K562 (cell line): Measurements from ENCODE around the gene HSD11B1L. TPM values are rescaled to one million over a fixed set of nuclear protein-coding genes. Genes with fewer than 3 reads are reported as not detected.

ENCODE experiments used
- CHD2 ChIP-seq: IDR thresholded peaks from 2 replicates; pipeline ENCODE4 v1.6.1; 2011; ENCODE audit warnings: low read depth, low read length
- EP400 ChIP-seq: fragments of 450-650 bp; IDR thresholded peaks from 2 replicates; pipeline ENCODE4 v1.6.1; 2017; ENCODE audit warnings: antibody characterized with exemption, mild to moderate bottlenecking, moderate library complexity
- HIVEP1 ChIP-seq: fragments of 250-450 bp; sonication (Bioruptor Pico); IDR thresholded peaks from 2 replicates; pipeline ENCODE4 v1.4.0; 2020; ENCODE audit warnings: mild to moderate bottlenecking
- JUND ChIP-seq, 2 experiments: IDR thresholded peaks; 2 replicates in 1 of 2; 3 replicates in 1 of 2; pipeline ENCODE4 v1.6.1; 2011; ENCODE audit warnings: borderline replicate concordance in 2 of 2, low read depth in 2 of 2, low read length in 2 of 2, improper control_type of control experiment in 1 of 2, missing biosample characterization in 1 of 2, missing genetic modification characterization in 1 of 2, missing genetic modification reagents in 1 of 2
- KDM5B ChIP-seq: fragments of 200-600 bp; sonication (generic); IDR thresholded peaks from 2 replicates; pipeline ENCODE4 v1.6.1; 2012; ENCODE audit warnings: low read depth, mild to moderate bottlenecking, moderate library complexity, low read length, control low read depth, inconsistent platforms; ENCODE audit not compliant: insufficient replicate concordance
- KLF6 ChIP-seq: fragments of 250-450 bp; sonication (Bioruptor Pico); IDR thresholded peaks from 2 replicates; pipeline ENCODE4 v1.4.0; 2020; ENCODE audit warnings: mild to moderate bottlenecking, moderate library complexity, borderline replicate concordance
- RBFOX2 ChIP-seq: fragments of 200-400 bp; formaldehyde crosslinking; IDR thresholded peaks from 2 replicates; pipeline ENCODE4 v1.6.1; 2017; ENCODE audit warnings: low read depth, mild to moderate bottlenecking, low read length, moderate library complexity
- RBM17 ChIP-seq: fragments of 200-400 bp; formaldehyde crosslinking; IDR thresholded peaks from 2 replicates; pipeline ENCODE4 v1.6.1; 2017; ENCODE audit warnings: low read depth, mild to moderate bottlenecking, low read length, borderline replicate concordance
- SAFB ChIP-seq: fragments of 200-400 bp; formaldehyde crosslinking; IDR thresholded peaks from 2 replicates; pipeline ENCODE4 v1.6.1; 2017; ENCODE audit warnings: low read depth, low read length, borderline replicate concordance
- SMAD3 ChIP-seq: fragments of 450-650 bp; formaldehyde crosslinking; conservative IDR thresholded peaks from 2 replicates; pipeline ENCODE4 v1.4.0; 2020; ENCODE audit warnings: mild to moderate bottlenecking
- TOE1 ChIP-seq, 2 experiments: fragments of 450-650 bp in 1 of 2; sonication (generic) in 1 of 2; formaldehyde crosslinking in 1 of 2; IDR thresholded peaks; 2 replicates each; pipeline versions ENCODE4 v1.7.1 to v1.8.0; 2016 to 2022; ENCODE audit warnings: borderline replicate concordance in 2 of 2, mild to moderate bottlenecking in 2 of 2, antibody characterized with exemption in 1 of 2, inconsistent platforms in 1 of 2, low read depth in 1 of 2, missing genetic modification reagents in 1 of 2, moderate library complexity in 1 of 2
- ZNF143 ChIP-seq: sonication (generic); formaldehyde crosslinking; IDR thresholded peaks from 2 replicates; pipeline ENCODE4 v1.9.0; 2022; ENCODE audit warnings: mild to moderate bottlenecking, missing genetic modification reagents
- polyA plus RNA-seq, 8 experiments: library from polyadenylated mRNA; depleted of rRNA in 4 of 8; stranded (reverse) in 5 of 8; unstranded in 3 of 8; fragments of >200 nt; fragmentation: Nextera tagmentation in 2 of 8; fragmentation: Illumina TruSeq in 1 of 8; extraction: Ambion mirVana in 2 of 8; extraction: Trizol in 1 of 8; gene quantifications; 2 replicates each; pipeline versions ENCODE4 v1.2.1 to v1.2.3, GENCODE V29; 2011 to 2014; ENCODE audit warnings: inconsistent platforms in 1 of 8, missing spikeins in 1 of 8
- total RNA-seq, 7 experiments: library from RNA; depleted of rRNA in 6 of 7; stranded (reverse); fragments of >200 nt in 6 of 7; fragmentation: Illumina TruSeq in 2 of 7; extraction: Trizol in 2 of 7; gene quantifications; 2 replicates each; pipeline versions ENCODE4 v1.2.1 to v1.2.3, GENCODE V29; 2011 to 2021; ENCODE audit warnings: low replicate concordance in 1 of 7
- TF ChIP-seq, protein P1 (sequence below): fragments of 250-450 bp; sonication (Bioruptor Pico); IDR thresholded peaks from 2 replicates; pipeline ENCODE4 v1.4.0; 2020
- TF ChIP-seq, protein P2 (sequence below): IDR thresholded peaks from 2 replicates; pipeline ENCODE4 v1.6.1; 2012; ENCODE audit warnings: low read depth, low read length, improper control_type of control experiment, borderline replicate concordance
- TF ChIP-seq, protein P3 (sequence below), 2 experiments: fragments of 200-800 bp in 1 of 2; sonication (Bioruptor generic) in 1 of 2; sonication (generic) in 1 of 2; formaldehyde crosslinking in 1 of 2; IDR thresholded peaks in 1 of 2; conservative IDR thresholded peaks in 1 of 2; 2 replicates each; pipeline versions ENCODE4 v1.5.0 to v1.6.1; 2016 to 2020; ENCODE audit warnings: missing compliant biosample characterization in 1 of 2, missing genetic modification characterization in 1 of 2, missing genetic modification reagents in 1 of 2
- TF ChIP-seq, protein P4 (sequence below): fragments of 450-650 bp; formaldehyde crosslinking; conservative IDR thresholded peaks from 2 replicates; pipeline ENCODE4 v1.4.0; 2022; ENCODE audit warnings: mild to moderate bottlenecking, missing genetic modification characterization

The HSD11B1L gene
- total and polyA plus RNA-seq, 9 of the 15 experiments (the other 6 are each of a cell fraction or from before 2014, with no cell fraction given) = 0.31 to 7.7 (median 2.3) TPM

GRCh38 chr19:5680437-5681368, at the start of gene HSD11B1L, which contains the start of gene MICOS13 (continued):
- TF ChIP-seq, protein P1, sequence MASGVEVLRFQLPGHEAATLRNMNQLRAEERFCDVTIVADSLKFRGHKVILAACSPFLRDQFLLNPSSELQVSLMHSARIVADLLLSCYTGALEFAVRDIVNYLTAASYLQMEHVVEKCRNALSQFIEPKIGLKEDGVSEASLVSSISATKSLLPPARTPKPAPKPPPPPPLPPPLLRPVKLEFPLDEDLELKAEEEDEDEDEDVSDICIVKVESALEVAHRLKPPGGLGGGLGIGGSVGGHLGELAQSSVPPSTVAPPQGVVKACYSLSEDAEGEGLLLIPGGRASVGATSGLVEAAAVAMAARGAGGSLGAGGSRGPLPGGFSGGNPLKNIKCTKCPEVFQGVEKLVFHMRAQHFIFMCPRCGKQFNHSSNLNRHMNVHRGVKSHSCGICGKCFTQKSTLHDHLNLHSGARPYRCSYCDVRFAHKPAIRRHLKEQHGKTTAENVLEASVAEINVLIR (CRISPR knock-in tag) = peak; percentile 64
- TF ChIP-seq HIVEP1 (CRISPR knock-in tag) (0 out of 2 replicates have a peak, but pooled peaks have one; percentile 12), KLF6 (peak; percentile 70; the same call in 1 of the 2 replicates), RBM17 (no peak), CHD2 (peak; percentile 59; the same call in 1 of the 2 replicates), SMAD3 (CRISPR knock-in tag) (no peak), EP400 (peak; percentile 94), SAFB (peak; percentile 88), ZNF143 (CRISPR knock-in tag) (peak; percentile 98), RBFOX2 (peak; percentile 96), TOE1 (IDR thresholded peaks at IDR 0.05; ENCODE audit: borderline replicate concordance) (peak; percentile 98), TOE1 (CRISPR knock-in tag; IDR thresholded peaks at IDR 0.05; ENCODE audit: borderline replicate concordance, low read depth) (no peak), JUND (IDR thresholded peaks at IDR 0.05; ENCODE audit: borderline replicate concordance, low read depth, low read length) (peak; percentile 55), JUND (tag; IDR thresholded peaks at IDR 0.05; ENCODE audit: borderline replicate concordance, low read depth, low read length) (no peak; the same call in 2 of the 3 replicates), KDM5B (peak; percentile 94)
- TF ChIP-seq, protein P2, sequence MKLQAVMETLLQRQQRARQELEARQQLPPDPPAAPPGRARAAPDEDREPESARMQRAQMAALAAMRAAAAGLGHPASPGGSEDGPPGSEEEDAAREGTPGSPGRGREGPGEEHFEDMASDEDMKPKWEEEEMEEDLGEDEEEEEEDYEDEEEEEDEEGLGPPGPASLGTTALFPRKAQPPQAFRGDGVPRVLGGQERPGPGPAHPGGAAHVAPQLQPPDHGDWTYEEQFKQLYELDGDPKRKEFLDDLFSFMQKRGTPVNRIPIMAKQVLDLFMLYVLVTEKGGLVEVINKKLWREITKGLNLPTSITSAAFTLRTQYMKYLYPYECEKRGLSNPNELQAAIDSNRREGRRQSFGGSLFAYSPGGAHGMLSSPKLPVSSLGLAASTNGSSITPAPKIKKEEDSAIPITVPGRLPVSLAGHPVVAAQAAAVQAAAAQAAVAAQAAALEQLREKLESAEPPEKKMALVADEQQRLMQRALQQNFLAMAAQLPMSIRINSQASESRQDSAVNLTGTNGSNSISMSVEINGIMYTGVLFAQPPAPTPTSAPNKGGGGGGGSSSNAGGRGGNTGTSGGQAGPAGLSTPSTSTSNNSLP = no peak
- TF ChIP-seq, protein P3, sequence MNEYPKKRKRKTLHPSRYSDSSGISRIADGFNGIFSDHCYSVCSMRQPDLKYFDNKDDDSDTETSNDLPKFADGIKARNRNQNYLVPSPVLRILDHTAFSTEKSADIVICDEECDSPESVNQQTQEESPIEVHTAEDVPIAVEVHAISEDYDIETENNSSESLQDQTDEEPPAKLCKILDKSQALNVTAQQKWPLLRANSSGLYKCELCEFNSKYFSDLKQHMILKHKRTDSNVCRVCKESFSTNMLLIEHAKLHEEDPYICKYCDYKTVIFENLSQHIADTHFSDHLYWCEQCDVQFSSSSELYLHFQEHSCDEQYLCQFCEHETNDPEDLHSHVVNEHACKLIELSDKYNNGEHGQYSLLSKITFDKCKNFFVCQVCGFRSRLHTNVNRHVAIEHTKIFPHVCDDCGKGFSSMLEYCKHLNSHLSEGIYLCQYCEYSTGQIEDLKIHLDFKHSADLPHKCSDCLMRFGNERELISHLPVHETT (CRISPR knock-in tag; conservative IDR thresholded peaks at IDR 0.05 in 1 of 2, IDR thresholded peaks at IDR 0.05 in 1 of 2) = peak in 1 of 2 experiments; percentile 94; a peak in 2 of 4 replicates
- TF ChIP-seq, protein P4, sequence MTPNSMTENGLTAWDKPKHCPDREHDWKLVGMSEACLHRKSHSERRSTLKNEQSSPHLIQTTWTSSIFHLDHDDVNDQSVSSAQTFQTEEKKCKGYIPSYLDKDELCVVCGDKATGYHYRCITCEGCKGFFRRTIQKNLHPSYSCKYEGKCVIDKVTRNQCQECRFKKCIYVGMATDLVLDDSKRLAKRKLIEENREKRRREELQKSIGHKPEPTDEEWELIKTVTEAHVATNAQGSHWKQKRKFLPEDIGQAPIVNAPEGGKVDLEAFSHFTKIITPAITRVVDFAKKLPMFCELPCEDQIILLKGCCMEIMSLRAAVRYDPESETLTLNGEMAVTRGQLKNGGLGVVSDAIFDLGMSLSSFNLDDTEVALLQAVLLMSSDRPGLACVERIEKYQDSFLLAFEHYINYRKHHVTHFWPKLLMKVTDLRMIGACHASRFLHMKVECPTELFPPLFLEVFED (CRISPR knock-in tag) = peak; percentile 59; the same call in 1 of the 2 replicates
